Inflammatory macrophage (primary cell): ENCODE measurements around the gene NDFIP2.

ENCODE experiments used
- DNase-seq, 2 donors: peaks; one replicate each; pipeline ENCODE4 v3.0.0-alpha.2; 2020 to 2022

NDFIP2 gene

DNA sequence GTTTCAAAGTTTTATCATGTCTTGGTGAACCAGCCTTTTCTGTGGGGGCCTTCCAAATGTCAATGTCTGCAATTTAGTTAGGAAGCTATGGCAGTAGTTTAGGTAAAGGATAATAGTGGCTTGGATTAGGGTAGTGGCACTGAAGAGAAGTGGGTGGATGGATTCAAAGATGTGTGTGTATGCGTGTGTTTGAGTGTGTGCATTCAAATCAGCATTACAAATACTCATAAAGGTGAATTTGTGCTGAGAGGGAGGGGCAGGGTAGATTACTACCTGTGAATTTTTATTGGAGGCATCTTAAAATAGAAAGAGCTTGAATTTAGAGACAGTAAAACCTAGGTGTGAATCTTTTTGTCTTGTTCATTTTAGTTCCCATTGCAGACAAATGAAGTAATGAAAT is 16.9 kb downstream of the NDFIP2 start:
- no peak for DNase-seq

DNA sequence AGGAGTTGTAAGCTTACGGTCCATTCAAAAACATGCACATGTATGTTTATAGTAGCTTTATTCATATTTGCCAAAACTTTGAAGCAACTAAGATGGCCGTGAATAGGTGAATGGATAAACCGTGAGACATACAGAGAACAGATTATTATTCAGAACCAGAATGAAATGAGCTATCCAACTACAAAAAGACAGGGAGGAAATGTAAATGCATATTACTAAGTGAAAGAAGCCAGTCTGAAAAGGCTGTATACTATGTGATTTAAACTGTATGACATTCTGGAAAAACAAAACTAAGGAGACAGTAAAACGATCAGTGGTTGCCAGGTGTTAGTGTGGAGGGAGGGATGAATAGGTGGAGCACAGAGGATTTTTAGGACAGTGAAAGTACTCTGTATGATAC is 19.9 kb downstream of the NDFIP2 start:
- no peak for DNase-seq

DNA sequence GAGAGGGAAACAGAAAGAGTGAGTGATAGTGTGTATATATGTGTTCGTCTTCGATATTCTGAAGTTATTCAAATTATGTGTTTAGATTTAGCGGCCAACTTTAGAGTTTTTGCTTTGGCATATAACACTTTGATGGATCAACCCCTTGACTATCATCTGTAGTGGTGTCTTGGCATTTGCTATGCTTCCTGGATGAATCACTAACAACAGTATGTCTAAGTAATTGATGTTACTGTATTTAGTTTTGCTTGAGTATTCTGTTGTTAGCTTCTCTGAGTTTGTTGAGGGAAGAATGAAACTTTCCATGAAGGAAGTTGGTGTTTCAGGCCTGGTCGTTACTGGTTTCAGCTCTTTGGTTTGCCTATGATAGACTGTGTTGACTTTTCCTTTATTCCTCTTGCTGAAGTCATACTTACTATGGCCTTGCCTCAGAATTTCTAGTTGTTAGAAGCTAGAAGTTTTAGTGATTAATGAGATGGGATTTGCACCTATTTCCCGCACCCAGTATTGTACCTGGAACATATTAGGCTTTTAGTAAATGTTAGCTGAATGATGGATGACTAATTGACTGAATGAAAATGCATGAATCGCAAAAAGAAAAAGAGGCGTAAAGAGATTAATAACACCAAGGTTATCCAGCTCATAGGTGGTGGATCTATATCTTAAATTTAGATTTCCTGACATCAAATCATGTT is 20.7 kb downstream of the NDFIP2 start:
- no peak for DNase-seq

DNA sequence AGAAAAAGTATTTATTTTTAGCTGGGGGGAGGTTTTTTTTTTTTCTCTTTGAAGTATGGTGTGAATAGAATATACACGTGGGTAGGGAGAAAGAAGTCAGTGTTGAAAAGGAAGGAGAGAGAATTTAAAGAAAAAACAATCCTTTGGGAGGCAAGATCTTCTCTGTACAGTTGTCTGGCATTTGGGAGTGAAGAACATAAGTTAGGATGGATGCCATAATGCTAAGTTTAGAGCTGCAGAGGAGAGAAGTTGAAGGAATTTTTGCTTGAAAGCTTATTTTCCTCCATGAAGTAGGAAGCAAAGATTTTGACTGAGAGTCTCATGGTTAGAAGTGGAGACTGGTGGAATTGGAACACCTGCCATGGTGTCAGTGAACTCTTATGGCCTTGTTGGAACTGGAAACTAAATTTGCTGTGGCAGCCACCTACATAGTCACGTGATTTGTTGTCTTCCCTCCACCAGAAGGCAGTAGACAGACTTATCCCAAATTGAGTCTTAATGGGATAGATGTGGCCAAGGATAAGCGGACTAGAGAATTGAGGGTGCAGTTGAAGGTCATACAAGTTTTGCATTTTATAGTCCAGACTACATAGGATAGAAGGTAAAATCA is 22.0 kb downstream of the NDFIP2 start:
- DNase-seq: no peak

DNA sequence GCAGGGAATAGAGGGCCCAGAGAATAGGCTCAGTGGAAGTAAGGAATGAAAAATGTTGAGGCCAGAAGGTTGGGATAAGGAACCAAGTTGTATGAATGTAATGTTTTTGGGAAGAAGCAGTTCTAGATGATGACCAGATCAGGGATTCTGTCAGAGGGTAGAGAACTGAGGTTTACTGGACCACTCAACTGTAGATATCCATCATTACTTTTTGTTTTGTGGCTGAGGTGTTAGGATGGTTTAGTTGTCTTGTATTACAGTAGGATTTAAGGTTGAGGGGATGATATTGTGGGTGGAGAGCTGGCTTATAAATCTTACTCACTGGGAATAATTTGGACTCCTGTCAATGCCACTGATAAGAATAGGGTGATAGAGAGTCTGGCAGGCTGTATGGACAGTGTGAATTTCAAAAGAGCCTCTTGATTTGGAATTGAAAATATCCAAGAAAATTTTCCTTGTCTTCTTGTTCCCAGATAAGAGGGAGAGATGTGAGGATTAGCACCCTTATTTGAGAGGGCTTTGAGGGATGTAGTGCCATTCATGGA is 22.6 kb downstream of the NDFIP2 start:
- DNase-seq: no peak

DNA sequence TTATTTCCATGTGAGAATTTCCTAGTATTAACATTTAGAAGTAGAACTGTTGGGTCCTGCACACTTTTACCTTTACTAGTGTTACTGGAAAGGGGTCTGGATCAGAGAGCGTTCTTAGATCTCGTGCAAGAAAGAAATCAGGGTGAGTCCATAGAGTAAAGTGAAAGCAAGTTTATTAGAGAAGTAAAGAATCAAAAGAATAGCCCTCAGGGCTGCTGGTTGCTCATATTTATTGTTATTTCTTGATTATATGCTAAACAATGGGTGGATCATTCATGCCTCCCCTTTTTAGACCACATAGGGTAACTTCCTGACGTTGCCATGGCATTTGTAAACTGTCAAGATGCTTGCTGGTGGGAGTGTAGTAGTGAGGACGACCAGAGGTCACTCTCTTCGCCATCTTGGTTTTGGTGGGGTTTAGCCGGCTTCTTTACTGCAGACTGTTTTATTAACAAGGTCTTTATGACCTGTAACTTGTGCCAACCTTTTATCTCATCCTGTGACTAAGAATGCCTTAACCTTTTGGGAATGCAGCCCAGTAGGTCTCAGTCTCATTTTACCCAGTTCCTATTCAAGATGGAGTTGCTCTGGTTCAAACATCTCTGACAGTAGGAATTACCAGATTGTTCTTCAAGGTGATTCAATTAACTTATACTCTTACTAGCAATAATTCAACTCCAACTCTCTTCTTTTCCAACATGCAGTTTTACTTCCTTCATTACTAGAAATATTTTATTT is 27.4 kb downstream of the NDFIP2 start:
- DNase-seq: no peak

DNA sequence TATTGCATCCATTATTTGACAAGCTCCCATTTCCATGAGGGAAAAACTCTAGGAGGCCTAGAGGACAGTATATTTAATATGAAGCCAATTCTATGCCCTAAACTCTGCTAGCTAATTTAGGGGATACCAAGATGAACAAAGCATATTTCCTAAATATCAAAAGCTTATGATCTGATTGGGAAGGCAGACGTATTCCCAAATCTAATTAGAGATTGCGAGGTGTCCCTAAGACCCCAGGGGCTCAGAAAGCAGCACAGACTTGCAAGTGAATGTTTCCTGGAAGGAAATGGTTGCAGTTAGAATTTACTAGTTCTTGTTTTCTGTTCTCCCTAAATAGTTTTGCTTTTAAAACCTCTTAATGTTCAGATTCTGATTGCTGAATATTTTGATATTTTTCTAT is 30.7 kb downstream of the NDFIP2 start:
- no peak for DNase-seq

DNA sequence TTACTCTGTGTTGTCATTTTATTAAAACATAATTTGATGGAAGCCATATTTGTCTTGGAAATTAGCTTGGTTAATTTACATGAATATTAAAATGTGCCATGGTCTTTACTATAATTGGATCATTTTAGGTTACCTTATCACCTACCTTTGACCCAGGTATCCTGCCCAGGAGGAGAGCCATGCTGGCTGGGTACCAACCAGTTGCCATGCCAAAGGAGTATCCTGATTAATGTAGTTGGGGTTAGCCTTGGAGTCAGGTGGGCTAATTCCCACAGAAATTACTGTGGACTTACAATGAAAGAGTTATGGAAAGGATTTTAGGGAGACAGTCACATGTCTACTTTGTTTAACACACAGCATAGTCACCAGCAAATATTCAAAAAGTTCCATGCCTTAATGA is 32.0 kb downstream of the NDFIP2 start:
- no peak for DNase-seq

DNA sequence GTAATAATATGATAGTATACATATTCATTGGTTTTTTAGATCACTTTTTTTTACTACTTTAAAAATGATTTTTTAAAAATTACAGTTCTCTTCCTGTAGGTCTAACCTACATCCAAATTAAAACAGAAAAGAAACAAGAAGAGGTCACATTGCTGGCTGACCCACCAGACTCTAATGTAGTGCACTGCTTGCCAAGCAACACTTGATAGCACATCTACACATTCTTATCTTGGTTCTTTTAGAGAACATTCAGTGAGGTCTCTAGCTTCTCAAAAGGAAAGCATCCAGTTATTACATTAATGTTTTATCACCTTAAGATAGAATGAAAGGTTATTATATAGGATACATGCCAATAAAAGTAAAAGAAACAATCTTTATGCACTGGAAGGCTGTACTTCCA is 35.6 kb downstream of the NDFIP2 start:
- DNase-seq: no peak

DNA sequence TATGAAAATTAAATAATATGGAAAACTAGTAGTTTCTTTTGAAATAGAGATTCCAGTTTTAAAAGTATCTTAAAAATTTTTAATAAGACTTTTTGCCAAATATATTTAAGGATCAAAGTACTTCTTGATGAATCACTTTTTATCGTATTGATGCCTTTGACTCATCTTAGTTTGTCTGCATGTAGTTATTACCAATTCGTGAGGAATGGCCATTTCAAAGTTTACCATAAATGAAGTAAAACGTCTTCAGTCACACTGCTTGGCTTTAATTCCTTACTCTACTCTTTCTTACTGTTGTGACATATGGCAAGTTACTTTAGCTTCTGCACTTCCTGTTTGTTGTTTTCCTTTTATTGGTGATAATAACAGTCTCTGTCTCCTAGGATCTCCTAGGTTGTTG is 38.3 kb downstream of the NDFIP2 start:
- no peak for DNase-seq

DNA sequence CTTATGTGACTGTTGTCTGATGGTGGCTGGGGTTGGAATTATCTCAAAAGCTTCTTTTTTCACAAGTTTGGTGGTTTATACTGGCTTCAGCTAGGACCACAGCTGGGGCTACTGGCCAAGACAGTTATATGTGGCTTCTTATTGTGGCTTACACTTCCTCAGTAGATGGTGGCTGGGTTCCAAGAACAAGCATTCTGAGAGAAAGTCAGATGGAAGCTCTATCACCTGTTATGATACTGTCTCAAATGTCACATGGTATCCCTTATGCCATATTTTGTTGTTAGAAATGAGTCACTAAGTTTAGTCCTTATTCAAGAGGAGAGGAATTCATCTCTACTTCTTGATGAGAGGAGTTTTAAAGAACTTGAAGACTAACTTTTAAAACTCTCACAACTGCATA is 41.6 kb downstream of the NDFIP2 start:
- DNase-seq: no peak

DNA sequence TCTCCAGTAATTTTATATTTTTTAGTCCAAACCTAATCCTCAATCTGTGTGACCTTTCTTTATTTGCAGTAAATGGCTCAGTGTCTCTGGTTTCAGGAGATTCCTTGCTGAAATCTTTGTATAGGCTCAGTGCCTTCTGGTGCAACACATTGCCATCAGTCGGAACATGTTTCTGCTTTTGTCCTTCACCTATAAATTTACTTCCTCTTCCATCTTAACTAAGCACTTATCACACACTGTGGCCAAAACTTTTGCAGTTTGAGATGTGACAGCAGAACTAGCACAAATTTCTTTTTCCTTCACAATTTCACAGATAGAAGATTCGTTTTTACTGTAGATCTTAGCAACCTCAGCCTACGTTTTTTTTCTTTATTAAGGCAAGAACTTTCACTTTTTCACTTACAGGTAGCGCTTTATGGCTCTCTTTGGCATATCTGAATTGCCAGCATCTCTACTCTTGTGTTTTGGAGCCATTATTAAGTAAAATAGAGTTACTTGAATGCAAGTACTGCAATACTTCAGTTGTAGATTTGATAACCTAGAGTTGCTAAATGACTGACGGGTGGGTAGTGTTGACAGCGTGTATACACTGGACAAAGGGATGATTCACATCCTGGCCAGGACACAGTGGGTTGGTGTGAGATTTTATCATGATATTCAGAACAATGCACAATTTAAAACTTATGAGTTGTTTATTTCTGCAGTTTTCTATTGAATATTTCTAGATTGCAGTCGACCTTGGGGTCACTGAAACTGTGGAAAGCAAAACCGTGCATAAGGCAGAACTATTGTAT is 44.3 kb downstream of the NDFIP2 start:
- peak in 1 of 2 donors; percentile 2 for DNase-seq

DNA sequence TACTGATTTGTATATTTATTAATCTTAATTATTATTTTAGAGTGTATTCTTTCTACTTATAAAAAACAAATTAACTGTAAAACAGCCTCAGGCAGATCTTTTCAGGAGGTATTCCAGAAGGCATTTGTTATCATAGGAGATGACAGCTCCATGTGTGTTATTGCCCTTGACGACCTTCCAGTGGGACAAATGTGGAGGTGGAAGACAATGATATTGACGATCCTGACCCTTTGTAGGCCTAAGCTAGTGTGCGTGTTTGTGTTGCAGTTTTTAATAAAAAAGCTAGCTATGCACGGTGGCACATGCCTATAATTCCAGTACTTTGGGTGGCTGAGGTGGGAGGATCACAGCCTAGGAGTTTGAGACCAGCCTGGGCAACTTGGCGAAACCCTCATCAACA is 46.7 kb downstream of the NDFIP2 start:
- DNase-seq: no peak

DNA sequence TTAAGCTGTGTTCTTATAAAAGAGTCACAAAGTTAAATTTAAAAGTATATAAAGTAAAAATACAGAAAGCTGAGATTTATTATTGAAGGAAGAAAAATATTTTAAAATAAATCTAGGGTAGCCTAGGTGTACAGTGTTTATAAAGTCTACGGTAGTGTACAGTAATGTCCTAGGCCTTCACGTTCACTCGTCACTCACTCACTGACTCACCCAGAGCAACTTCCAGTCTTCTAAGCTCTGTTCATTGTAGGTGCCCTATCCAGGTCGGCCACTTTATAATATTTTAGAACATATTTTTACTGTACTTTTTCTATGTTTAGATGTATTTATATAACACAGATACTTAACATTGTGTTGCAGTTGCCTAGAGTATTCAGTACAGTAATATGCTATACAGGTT is 47.4 kb downstream of the NDFIP2 start:
- DNase-seq: no peak

DNA sequence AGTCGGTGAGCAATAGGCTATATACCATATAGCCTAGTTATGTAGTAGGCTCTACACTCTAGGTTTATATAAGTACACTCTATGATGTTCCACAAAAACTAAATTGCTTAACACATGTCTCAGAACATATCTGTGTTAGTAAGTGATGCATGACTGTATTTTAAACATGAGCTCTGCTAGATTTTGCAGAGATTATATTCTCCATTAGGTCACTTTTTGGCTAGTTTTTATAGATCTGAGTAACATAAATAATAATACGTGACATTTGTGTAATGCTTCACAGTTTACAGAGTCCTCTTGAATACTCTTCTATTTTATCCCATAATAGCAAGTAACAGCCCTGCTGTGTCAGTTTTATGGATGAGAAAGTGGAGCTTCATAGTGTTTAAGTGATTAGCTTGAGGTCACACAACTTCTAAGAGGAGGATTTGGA is 47.8 kb downstream of the NDFIP2 start:
- DNase-seq: no peak

DNA sequence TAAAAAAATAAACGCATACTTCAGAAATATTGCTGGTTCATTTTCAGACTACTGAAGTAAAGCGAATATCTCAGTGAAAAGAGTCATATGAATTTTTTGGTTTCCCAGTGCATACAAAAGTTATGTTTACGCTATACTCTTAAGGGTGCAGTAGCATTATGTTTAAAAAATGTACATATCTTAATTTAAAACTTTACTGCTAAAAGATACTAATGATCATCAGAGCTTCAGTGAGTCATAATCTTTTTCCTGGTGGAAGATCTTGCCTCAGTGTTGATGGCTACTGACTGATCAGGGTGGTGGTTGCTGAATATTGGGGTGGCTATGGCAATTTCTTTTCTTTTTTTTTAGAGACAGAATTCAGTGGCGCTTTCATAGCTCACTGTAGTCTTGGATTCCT is 48.9 kb downstream of the NDFIP2 start:
- DNase-seq: no peak

DNA sequence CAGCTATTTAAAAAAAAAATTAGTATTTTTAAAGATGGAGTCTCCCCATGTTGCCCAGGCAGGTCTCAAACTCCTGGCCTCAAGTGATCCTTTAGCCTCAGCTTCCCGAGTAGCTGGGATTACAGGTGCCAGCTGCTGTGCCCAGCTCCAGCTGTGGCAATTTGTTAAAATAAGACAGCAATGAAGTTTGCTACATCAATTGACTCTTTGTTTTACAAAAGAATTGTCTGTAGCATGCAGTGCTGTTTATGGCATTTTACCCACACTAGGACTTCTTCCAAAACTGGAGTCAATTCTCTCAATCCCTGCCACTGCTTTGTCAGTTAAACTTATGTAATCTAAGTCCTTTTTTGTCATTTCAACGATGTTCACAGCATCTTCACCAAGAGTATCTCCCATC is 49.3 kb downstream of the NDFIP2 start:
- DNase-seq: no peak

DNA sequence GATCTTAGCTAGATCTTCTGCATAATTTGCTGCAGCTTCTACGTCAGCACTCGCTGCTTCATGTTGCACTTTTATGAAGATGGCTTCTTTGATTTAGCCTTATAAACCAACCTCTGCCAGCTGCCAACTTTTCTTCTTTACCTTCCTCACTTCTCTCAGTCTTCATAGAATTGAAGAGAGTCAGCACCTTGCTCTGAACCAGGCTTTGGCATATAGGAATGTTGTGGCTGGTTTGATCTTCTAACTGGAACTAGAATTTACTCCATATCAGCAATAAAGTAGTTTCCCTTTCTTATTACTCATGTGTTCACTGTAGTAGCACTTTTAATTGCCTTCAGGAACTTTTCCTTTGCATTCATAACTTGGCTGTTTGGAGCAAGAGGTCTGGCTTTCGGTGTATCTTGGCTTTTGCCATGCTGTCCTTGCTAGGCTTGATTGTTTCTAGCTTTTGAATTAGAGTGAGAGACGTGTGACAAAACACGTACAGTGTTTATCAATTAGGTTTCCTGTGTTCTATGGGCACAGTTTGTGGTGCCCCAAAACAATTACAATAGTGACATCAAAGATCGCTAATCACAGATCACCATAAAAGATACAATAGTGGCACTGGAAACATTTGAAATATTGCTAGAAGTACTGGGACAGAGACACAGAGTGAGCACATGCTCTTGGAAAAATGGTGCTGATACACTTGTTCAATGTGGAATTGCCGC is 50.7 kb downstream of the NDFIP2 start:
- DNase-seq: no peak

DNA sequence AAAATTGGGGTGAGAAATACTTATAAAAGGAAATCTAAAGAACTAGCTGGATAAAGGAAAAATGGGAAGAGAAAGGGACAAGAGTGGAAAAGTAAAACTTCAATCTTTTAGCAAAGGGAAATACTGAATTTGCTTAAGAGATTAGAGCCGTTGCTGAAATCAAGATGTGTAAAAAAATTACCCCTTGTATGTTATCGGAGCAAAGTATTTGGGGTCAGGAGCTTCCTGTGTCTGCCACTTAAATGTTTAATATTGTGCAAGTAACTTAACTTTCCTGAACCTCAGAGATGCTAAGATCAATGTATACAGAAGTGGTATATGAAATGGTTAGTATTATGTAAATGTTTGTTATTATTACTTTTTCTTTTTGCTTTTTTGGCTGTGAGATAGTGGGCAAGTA is 51.6 kb downstream of the NDFIP2 start:
- DNase-seq: no peak

DNA sequence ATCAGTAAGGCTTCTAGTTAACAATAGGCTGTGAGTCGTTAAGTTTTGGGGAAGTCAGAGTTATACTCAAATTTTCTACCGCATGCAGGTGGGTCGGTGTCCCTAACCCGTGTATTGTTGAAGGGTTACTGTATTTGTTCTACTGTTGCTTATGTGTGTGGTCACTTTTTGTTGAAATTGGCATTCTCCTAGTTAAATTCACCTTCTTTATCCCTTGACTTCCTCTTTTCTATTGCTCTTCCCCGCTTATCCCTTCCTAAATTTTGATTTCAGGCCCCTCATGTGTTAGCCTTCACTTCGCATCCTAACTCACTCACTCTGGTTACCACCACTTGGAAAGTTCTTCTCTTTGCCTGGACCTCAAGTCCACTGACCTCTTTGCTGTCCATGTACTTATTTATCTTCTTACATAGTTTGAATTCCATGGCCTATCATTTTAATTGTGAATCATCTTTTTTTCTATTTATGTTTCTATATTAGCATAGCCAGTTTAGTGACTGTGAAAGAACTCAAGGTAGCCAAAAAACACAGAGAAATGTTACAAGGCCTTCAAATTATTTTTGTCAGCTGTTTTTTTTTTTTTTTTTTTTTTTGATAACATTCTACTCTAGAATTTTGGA is 52.9 kb downstream of the NDFIP2 start:
- no peak for DNase-seq

DNA sequence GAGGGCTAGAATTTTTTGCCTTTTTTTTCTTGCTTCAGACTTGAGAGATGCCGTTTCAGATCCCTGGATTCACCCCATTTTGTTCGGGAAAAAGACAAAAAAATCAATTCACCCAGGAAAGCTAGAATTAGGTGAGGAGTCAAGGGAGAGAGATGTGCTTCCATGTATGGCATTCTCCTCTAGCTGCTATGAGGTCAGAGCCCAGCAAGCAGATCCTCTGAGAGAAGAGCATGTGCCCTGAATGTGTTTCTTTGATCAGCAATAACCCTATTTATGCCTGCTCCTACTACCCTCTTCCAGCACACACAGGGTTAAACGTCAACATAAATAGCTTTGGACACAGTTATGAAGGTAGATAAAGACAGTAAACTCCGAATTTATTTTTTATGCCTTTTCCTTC is 53.6 kb downstream of the NDFIP2 start:
- DNase-seq: no peak

DNA sequence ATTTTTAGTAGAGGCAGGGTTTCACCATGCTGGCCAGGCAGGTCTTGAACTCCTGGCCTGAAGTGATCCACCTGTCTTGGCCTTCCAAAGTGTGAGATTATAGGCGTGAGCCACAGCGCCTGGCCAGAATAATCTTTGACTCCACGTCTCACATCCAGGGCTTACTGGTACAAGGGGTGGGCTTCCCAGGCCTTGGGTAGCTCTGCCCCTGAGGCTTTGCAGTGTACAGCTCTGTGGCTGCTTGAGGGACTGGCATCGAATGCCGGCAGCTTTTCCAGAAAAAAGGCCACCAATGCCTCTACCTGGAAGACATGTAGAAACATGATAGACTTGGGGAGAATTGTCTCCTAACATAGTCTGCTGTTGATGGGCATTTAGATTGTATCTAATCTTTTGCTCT is 57.8 kb downstream of the NDFIP2 start:
- no peak for DNase-seq
